GM23338 (cell line): Measurements from ENCODE around the gene MRPL24. TPM values are rescaled to one million over a fixed set of nuclear protein-coding genes. Genes with fewer than 3 reads are reported as not detected.

Source experiments
- ATAC-seq: fragments of 200-7000 bp; cut with Tn5 transposase; 3 replicates; pipeline ENCODE4 v1.9.1; 2020
- DNase-seq: peaks from one replicate; pipeline ENCODE4 v3.0.0-alpha.2; 2015; ENCODE audit warnings: low spot score
- H2AFZ ChIP-seq: fragments of 200-600 bp; sonication (generic); 2 replicates; pipeline ENCODE4 v1.8.0; 2016; ENCODE audit warnings: antibody characterized with exemption, mild to moderate bottlenecking, moderate library complexity
- H3F3A ChIP-seq: fragments of 200-600 bp; sonication (generic); replicated peaks from 2 replicates; pipeline ENCODE4 v1.8.0; 2017; ENCODE audit warnings: antibody characterized with exemption, mixed run types, low read depth
- H3K27ac ChIP-seq: fragments of 200-600 bp; sonication (generic); 2 replicates; pipeline ENCODE4 v1.6.1; 2016; ENCODE audit warnings: low read depth
- H3K27me3 ChIP-seq: fragments of 200-600 bp; sonication (generic); 2 replicates; pipeline ENCODE4 v1.8.0; 2016; ENCODE audit warnings: mild to moderate bottlenecking, mixed run types, moderate library complexity; ENCODE audit not compliant: insufficient read depth
- H3K36me3 ChIP-seq: fragments of 200-600 bp; sonication (generic); 2 replicates; pipeline ENCODE4 v1.8.0; 2016; ENCODE audit warnings: mild to moderate bottlenecking; ENCODE audit not compliant: insufficient read depth
- H3K4me1 ChIP-seq: fragments of 200-600 bp; sonication (generic); 2 replicates; pipeline ENCODE4 v1.8.0; 2016; ENCODE audit warnings: mild to moderate bottlenecking, moderate library complexity; ENCODE audit not compliant: insufficient read depth
- H3K4me2 ChIP-seq: fragments of 200-600 bp; sonication (generic); 2 replicates; pipeline ENCODE4 v1.7.1; 2017; ENCODE audit warnings: mixed run types
- H3K4me3 ChIP-seq: fragments of 200-600 bp; sonication (generic); 2 replicates; pipeline ENCODE4 v1.6.1; 2016; ENCODE audit warnings: mixed run types
- H3K79me2 ChIP-seq: fragments of 200-600 bp; sonication (generic); replicated peaks from 2 replicates; pipeline ENCODE4 v1.8.0; 2017; ENCODE audit warnings: mild to moderate bottlenecking; ENCODE audit not compliant: insufficient read depth
- H3K9me2 ChIP-seq: fragments of 200-600 bp; sonication (generic); 2 replicates; pipeline ENCODE4 v1.8.0; 2017; ENCODE audit not compliant: insufficient read depth
- H4K20me1 ChIP-seq: fragments of 200-600 bp; sonication (generic); replicated peaks from 2 replicates; pipeline ENCODE4 v1.8.0; 2017; ENCODE audit warnings: mild to moderate bottlenecking; ENCODE audit not compliant: insufficient read depth
- H3K27ac Mint-ChIP-seq: 2 replicates; pipeline ENCODE4 v1.8.0; 2020; ENCODE audit warnings: inconsistent platforms, mild to moderate bottlenecking, moderate library complexity, mixed read lengths
- H3K27me3 Mint-ChIP-seq: 3 replicates; pipeline ENCODE4 v1.8.0; 2022; ENCODE audit warnings: low read depth, mild to moderate bottlenecking, moderate library complexity, mixed read lengths, inconsistent platforms; ENCODE audit not compliant: insufficient read depth, poor library complexity
- H3K36me3 Mint-ChIP-seq: 3 replicates; pipeline ENCODE4 v1.8.0; 2021; ENCODE audit warnings: low read depth, mild to moderate bottlenecking, inconsistent platforms, moderate library complexity, mixed read lengths
- H3K4me1 Mint-ChIP-seq: 3 replicates; pipeline ENCODE4 v1.8.0; 2020; ENCODE audit warnings: mild to moderate bottlenecking, inconsistent platforms, mixed read lengths
- H3K4me3 Mint-ChIP-seq: 3 replicates; pipeline ENCODE4 v1.8.0; 2021; ENCODE audit warnings: moderate library complexity, mild to moderate bottlenecking, inconsistent platforms, mixed read lengths
- H3K9me3 Mint-ChIP-seq: 3 replicates; pipeline ENCODE4 v1.8.0; 2020; ENCODE audit warnings: moderate library complexity, mild to moderate bottlenecking, inconsistent platforms, mixed read lengths
- CREB1 ChIP-seq: fragments of 250-450 bp; sonication (Bioruptor Pico); IDR thresholded peaks from 2 replicates; pipeline ENCODE4 v1.5.0; 2020; ENCODE audit warnings: low read depth, mild to moderate bottlenecking, moderate library complexity
- CTCF ChIP-seq, 2 experiments: fragments of 200-600 bp in 1 of 2; sonication (generic) in 1 of 2; conservative IDR thresholded peaks; 2 replicates each; pipeline versions ENCODE4 v1.5.1 to v1.6.1; 2016 to 2017; ENCODE audit warnings: antibody characterized with exemption in 2 of 2, low read depth in 2 of 2, mild to moderate bottlenecking in 2 of 2, moderate library complexity in 1 of 2
- EZH2 ChIP-seq: fragments of 200-600 bp; sonication (generic); IDR thresholded peaks from one replicate; pipeline ENCODE4 v1.8.0; 2017; ENCODE audit warnings: antibody characterized with exemption, mild to moderate bottlenecking, low read depth; ENCODE audit not compliant: unreplicated experiment
- POLR2AphosphoS5 ChIP-seq: IDR thresholded peaks from 2 replicates; pipeline ENCODE4 v1.6.1; 2016; ENCODE audit warnings: antibody characterized with exemption, low read depth
- STAT1 ChIP-seq: IDR thresholded peaks from one replicate; pipeline ENCODE4 v1.6.1; 2016; ENCODE audit warnings: antibody characterized with exemption; ENCODE audit not compliant: unreplicated experiment
- ZNF462 ChIP-seq: fragments of 250-450 bp; sonication (Bioruptor Pico); IDR thresholded peaks from 2 replicates; pipeline ENCODE4 v1.5.0; 2020; ENCODE audit warnings: mild to moderate bottlenecking, moderate library complexity
- polyA plus RNA-seq: library from polyadenylated mRNA; unstranded; fragments of >200 nt; fragmentation: Nextera tagmentation; extraction: Ambion mirVana; gene quantifications from 2 replicates; pipeline ENCODE4 v1.2.1, GENCODE V29; 2016
- total RNA-seq: library from RNA; depleted of rRNA; stranded (reverse); fragments of >200 nt; shearing (Covaris generic); gene quantifications from 2 replicates; pipeline ENCODE4 v1.2.3, GENCODE V29; 2014

The MRPL24 gene
- total and polyA plus RNA-seq, 2 experiments from 2014 or later, result 18.8 to 45.7 TPM

DNA sequence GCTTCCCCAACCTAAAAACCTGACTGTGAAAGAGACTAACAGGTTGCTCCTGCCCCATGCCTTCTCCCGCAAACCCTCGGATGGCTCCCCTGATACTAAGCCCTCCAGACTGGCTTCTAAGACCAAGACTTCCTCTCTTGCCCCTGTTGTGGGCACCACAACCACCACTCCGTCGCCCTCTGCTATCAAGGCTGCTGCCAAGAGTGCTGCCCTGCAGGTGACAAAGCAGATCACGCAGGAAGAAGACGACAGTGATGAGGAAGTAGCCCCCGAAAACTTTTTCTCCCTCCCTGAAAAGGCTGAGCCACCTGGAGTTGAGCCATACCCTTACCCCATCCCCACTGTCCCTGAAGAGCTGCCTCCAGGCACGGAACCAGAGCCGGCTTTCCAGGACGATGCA, 45.8 kb upstream of the MRPL24 start:
- H3K4me3 Mint-ChIP-seq, result no peak overlapping the region
- no peak for TF ChIP-seq POLR2AphosphoS5
- TF ChIP-seq ZNF462 (CRISPR knock-in tag), result no peak
- TF ChIP-seq STAT1, result no peak
- no peak for TF ChIP-seq CTCF (conservative IDR thresholded peaks at IDR 0.05; ENCODE audit: low read depth in 2 of 2)
- Histone ChIP-seq H3K36me3 (peaks cover 31% of the 10 kb centered on the region), H4K20me1 (peaks cover 49% of the 10 kb centered on the region), H3K9me2 (no peaks in the 10 kb centered on the region), H3K4me1 (no peaks in the 10 kb centered on the region), H3K27ac (no peak overlapping the region), H3F3A (peaks cover 6% of the 10 kb centered on the region; the same call in 1 of the 2 replicates), H3K4me2 (no peak overlapping the region), H3K79me2 (peaks cover 38% of the 10 kb centered on the region), H2AFZ (no peak overlapping the region), H3K27me3 (no peaks in the 10 kb centered on the region), H3K4me3 (no peak overlapping the region)
- no peaks in the 10 kb centered on the region for H3K9me3 Mint-ChIP-seq
- DNase-seq (no peak), ATAC-seq (no peak)
- H3K36me3 Mint-ChIP-seq, result peaks cover 73% of the 10 kb centered on the region
- no peaks in the 10 kb centered on the region for H3K4me1 Mint-ChIP-seq
- H3K27ac Mint-ChIP-seq, result no peak overlapping the region
- H3K27me3 Mint-ChIP-seq, result peaks cover 4% of the 10 kb centered on the region

DNA sequence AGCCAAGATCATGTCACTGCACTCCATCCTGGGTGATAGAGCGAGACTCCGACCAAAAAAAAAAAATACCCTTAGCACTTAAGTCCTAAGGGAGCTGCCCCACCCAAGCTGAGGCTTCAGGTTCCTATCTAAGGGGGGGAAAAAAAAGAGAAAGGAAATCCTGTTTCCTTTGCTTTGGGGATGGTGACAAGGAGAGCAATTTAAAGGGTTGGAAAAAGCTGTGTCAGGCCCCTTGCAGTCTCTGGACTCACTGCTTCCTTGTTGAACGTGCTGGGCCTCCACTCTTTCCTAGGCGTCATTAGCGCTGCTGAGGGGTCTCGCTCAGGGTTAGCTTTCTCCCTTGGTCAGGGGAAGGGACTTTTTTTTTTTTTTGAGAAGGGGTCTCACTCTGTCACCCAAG, 44.6 kb upstream of the MRPL24 start:
- Mint-ChIP-seq H3K4me1 (no peaks in the 10 kb centered on the region), H3K27me3 (peaks cover 1% of the 10 kb centered on the region), H3K9me3 (no peaks in the 10 kb centered on the region), H3K4me3 (no peak overlapping the region), H3K36me3 (peaks cover 71% of the 10 kb centered on the region), H3K27ac (no peak overlapping the region)
- no peak for DNase-seq
- Histone ChIP-seq H3K4me2 (no peak overlapping the region), H3K4me3 (no peak overlapping the region), H3F3A (no peaks in the 10 kb centered on the region; the same call in 1 of the 2 replicates), H3K9me2 (no peaks in the 10 kb centered on the region), H3K4me1 (no peaks in the 10 kb centered on the region), H3K36me3 (peaks cover 22% of the 10 kb centered on the region), H2AFZ (no peak overlapping the region), H3K79me2 (peaks cover 48% of the 10 kb centered on the region), H3K27me3 (no peaks in the 10 kb centered on the region), H3K27ac (no peak overlapping the region), H4K20me1 (peaks cover 51% of the 10 kb centered on the region)
- ATAC-seq, result no peak
- TF ChIP-seq EZH2 (no peak), STAT1 (no peak), CREB1 (no peak)
